ENCODE measurements around the gene HIRIP3. TPM values are rescaled to one million over a fixed set of nuclear protein-coding genes. Genes with fewer than 3 reads are reported as not detected.

Gene HIRIP3
- total and polyA plus RNA-seq, 2 experiments from 2014 or later: 10.4 to 18.5 TPM

DNA sequence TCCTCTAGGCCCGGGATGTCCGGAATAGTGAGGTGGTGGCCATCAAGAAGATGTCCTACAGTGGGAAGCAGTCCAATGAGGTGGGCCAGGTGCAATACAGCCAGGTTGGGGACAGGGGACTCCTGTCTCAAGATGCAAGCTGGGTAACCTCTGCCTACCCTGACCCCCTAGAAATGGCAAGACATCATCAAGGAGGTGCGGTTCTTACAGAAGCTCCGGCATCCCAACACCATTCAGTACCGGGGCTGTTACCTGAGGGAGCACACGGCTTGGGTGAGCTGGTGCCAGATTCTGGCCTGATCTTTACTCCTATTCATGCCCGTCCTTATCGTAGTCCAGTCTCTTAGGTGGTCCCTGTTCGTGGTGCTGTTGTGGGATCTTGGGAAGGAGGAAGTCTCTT is 17.3 kb downstream of the HIRIP3 start (continued):
- TF ChIP-seq ETS1 (IDR thresholded peaks at IDR 0.05) (no peak), ZNF114 (CRISPR knock-in tag; IDR thresholded peaks at IDR 0.05) (no peak), JUNB (IDR thresholded peaks at IDR 0.05; ENCODE audit: unreplicated experiment) (no peak), CREB1 (CRISPR knock-in tag; IDR thresholded peaks at IDR 0.05; ENCODE audit: low read depth) (no peak), EZH2 (IDR thresholded peaks at IDR 0.05; ENCODE audit: low read depth, unreplicated experiment) (no peak)
- TF ChIP-seq, protein P1, sequence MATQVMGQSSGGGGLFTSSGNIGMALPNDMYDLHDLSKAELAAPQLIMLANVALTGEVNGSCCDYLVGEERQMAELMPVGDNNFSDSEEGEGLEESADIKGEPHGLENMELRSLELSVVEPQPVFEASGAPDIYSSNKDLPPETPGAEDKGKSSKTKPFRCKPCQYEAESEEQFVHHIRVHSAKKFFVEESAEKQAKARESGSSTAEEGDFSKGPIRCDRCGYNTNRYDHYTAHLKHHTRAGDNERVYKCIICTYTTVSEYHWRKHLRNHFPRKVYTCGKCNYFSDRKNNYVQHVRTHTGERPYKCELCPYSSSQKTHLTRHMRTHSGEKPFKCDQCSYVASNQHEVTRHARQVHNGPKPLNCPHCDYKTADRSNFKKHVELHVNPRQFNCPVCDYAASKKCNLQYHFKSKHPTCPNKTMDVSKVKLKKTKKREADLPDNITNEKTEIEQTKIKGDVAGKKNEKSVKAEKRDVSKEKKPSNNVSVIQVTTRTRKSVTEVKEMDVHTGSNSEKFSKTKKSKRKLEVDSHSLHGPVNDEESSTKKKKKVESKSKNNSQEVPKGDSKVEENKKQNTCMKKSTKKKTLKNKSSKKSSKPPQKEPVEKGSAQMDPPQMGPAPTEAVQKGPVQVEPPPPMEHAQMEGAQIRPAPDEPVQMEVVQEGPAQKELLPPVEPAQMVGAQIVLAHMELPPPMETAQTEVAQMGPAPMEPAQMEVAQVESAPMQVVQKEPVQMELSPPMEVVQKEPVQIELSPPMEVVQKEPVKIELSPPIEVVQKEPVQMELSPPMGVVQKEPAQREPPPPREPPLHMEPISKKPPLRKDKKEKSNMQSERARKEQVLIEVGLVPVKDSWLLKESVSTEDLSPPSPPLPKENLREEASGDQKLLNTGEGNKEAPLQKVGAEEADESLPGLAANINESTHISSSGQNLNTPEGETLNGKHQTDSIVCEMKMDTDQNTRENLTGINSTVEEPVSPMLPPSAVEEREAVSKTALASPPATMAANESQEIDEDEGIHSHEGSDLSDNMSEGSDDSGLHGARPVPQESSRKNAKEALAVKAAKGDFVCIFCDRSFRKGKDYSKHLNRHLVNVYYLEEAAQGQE (IDR thresholded peaks at IDR 0.05; ENCODE audit: unreplicated experiment): no peak

DNA sequence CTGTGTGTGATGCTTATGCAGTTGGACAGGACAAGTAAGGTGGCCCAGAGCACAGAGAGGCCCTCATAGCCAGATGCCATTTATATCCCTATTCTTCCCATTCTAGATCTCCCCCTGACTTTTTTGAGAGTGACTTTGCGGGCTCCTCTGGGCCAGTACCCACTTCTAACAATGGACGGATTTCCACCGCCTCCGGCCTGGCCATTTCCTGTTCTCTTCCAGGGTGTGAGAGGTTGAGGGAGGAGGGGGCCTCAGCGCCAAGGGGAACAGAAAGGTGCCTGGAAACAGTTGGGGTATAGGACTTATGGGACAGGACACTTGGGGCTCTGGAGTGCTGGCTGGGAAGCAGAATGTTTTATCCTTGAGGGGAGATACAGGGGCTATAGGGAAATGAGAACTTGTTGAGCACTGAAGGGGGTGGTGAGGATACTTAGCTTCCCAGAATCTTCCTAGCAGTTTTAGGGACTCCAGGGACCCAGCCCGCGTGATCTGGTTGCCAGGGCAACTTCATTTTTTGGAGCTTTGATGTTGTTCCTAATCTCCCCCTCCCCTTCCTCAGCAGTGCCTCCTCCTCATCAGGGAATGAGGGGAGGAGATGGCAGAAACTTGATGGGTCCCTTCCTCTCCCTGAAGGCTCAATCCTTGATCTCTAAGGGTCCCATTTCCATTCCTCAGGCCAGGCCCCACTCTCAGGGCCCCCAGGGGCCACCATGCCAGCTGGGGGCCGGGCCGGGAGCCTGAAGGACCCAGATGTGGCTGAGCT is 18.2 kb downstream of the HIRIP3 start:
- peaks cover 8% of the 10 kb centered on the region for H3K27me3 ChIP-seq (ENCODE audit: insufficient read depth)
- peaks cover 24% of the 10 kb centered on the region for H3K36me3 ChIP-seq (ENCODE audit: insufficient read depth)
- H3K79me2 ChIP-seq (replicated peaks; ENCODE audit: insufficient read depth): peaks cover 37% of the 10 kb centered on the region
- H4K20me1 ChIP-seq (replicated peaks; ENCODE audit: insufficient read depth): peaks cover 17% of the 10 kb centered on the region
- TF ChIP-seq, protein P1 (IDR thresholded peaks at IDR 0.05; ENCODE audit: unreplicated experiment): no peak
- Mint-ChIP-seq H3K36me3 (ENCODE audit: low read depth) (peaks cover 32% of the 10 kb centered on the region), H3K4me3 (no peak overlapping the region), H3K27ac (peak overlapping the region; percentile 76; the same call in 1 of the 2 replicates), H3K27me3 (ENCODE audit: insufficient read depth, low read depth, poor library complexity) (peaks cover 14% of the 10 kb centered on the region), H3K4me1 (peaks cover 29% of the 10 kb centered on the region), H3K9me3 (peaks cover 12% of the 10 kb centered on the region)
- H3F3A ChIP-seq (replicated peaks; ENCODE audit: low read depth): peaks cover 21% of the 10 kb centered on the region; the same call in 1 of the 2 replicates
- 0 out of 2 replicates have a peak overlapping the region, but pooled peaks have one; percentile 98 for H3K4me3 ChIP-seq
- H3K4me2 ChIP-seq: peak overlapping the region; percentile 100
- H3K4me1 ChIP-seq (ENCODE audit: insufficient read depth): peaks cover 27% of the 10 kb centered on the region
- no peak overlapping the region for H2AFZ ChIP-seq
- DNase-seq (ENCODE audit: low spot score): no peak
- ATAC-seq: no peak
- H3K9me2 ChIP-seq (ENCODE audit: insufficient read depth): peaks cover 4% of the 10 kb centered on the region; the same call in 1 of the 2 replicates
- no peak overlapping the region for H3K27ac ChIP-seq (ENCODE audit: low read depth)

Measured in GM23338 (cell line).